K562 (cell line): Measurements from ENCODE around the gene ROBO1. TPM values are rescaled to one million over a fixed set of nuclear protein-coding genes. Genes with fewer than 3 reads are reported as not detected.

Experiments used
- ATAC-seq: fragments of 200-7000 bp; cut with Tn5 transposase; 3 replicates; pipeline ENCODE4 v1.9.1; 2020; ENCODE audit warnings: moderate library complexity
- BruUV-seq: library from RNA; stranded (reverse); fragments of 400-500 nt; replicated peaks from 2 replicates; lab custom pipeline; 2021; lab: Mats Ljungman, UMichigan
- CTCF ChIA-PET: fragments of 300-600 bp; formaldehyde crosslinking; extraction: SDS; loops from one replicate; lab custom pipeline; 2021; ENCODE audit warnings: low intra/inter-chr PET ratio; lab: Yijun Ruan, JAX
- POLR2A ChIA-PET: fragments of 300-600, 350-650 bp; sonication (Branson Sonifier 250); formaldehyde crosslinking; extraction: SDS; loops from one replicate; lab custom pipeline; 2021; ENCODE audit warnings: antibody characterized with exemption, inconsistent platforms; lab: Yijun Ruan, JAX
- DNase-seq, 4 experiments: peaks; one replicate each; pipeline versions ENCODE4 v3.0.0 to v3.0.0-alpha.2; 2011 to 2018; ENCODE audit warnings: low spot score in 3 of 4, mixed read lengths in 3 of 4; ENCODE audit errors: extremely low read depth in 1 of 4
- FAIRE-seq: peaks from 2 replicates; lab custom pipeline; 2011; peaks lifted over from hg19 to GRCh38; lab: Jason Lieb, UNC
- H2AFZ ChIP-seq: 2 replicates; pipeline ENCODE4 v1.6.0; 2011; ENCODE audit warnings: low read depth, low read length, control low read depth, inconsistent platforms
- H3K27ac ChIP-seq: fragments of 200-600 bp; 3 replicates; pipeline ENCODE4 v1.8.0; 2011; ENCODE audit warnings: low read depth, mild to moderate bottlenecking, control low read depth, inconsistent platforms, low read length, moderate library complexity, mixed read lengths; ENCODE audit errors: extremely low read depth
- H3K27me3 ChIP-seq, 2 experiments: fragments of 300-600 bp in 1 of 2; 2 replicates in 1 of 2; 3 replicates in 1 of 2; pipeline versions ENCODE4 v1.6.0 to v1.8.0; 2011; ENCODE audit warnings: inconsistent platforms in 2 of 2, low read length in 2 of 2, mild to moderate bottlenecking in 1 of 2, mixed read lengths in 1 of 2, moderate library complexity in 1 of 2; ENCODE audit not compliant: control insufficient read depth in 2 of 2, insufficient read depth in 2 of 2
- H3K36me3 ChIP-seq: fragments of 300-600 bp; 3 replicates; pipeline ENCODE4 v1.8.0; 2011; ENCODE audit warnings: mild to moderate bottlenecking, low read length, inconsistent platforms; ENCODE audit not compliant: control insufficient read depth, insufficient read depth
- H3K4me1 ChIP-seq, 2 experiments: fragments of 200-600 bp in 1 of 2; replicated peaks in 1 of 2; 2 replicates in 1 of 2; 3 replicates in 1 of 2; pipeline versions ENCODE4 v1.5.1 to v1.8.0; 2011; ENCODE audit warnings: inconsistent platforms in 2 of 2, low read length in 2 of 2, mild to moderate bottlenecking in 1 of 2, mixed read lengths in 1 of 2, moderate library complexity in 1 of 2; ENCODE audit not compliant: control insufficient read depth in 2 of 2, insufficient read depth in 2 of 2
- H3K4me2 ChIP-seq: 2 replicates; pipeline ENCODE4 v1.6.1; 2011; ENCODE audit warnings: low read length, control low read depth, inconsistent platforms, mixed read lengths; ENCODE audit not compliant: insufficient read depth
- H3K4me3 ChIP-seq: fragments of 200-600 bp; sonication (generic), shearing (Covaris generic); 2 replicates; pipeline ENCODE4 v1.5.1; 2016; ENCODE audit warnings: control low read depth, inconsistent platforms
- H3K79me2 ChIP-seq: fragments of 200-600 bp; 3 replicates; pipeline ENCODE4 v1.8.0; 2011; ENCODE audit warnings: low read length, inconsistent platforms; ENCODE audit not compliant: control insufficient read depth, insufficient read depth
- H3K9ac ChIP-seq, 2 experiments: 2 replicates each; pipeline versions ENCODE4 v1.6.0 to v1.6.1; 2011; ENCODE audit warnings: low read depth in 2 of 2, low read length in 2 of 2, control low read depth in 1 of 2, inconsistent platforms in 1 of 2, mild to moderate bottlenecking in 1 of 2, mixed read lengths in 1 of 2; ENCODE audit not compliant: insufficient read depth in 1 of 2
- H3K9me1 ChIP-seq: one replicate; pipeline ENCODE4 v1.6.0; 2011; ENCODE audit warnings: inconsistent platforms, mild to moderate bottlenecking, low read length, moderate library complexity; ENCODE audit not compliant: control insufficient read depth, insufficient read depth
- H3K9me3 ChIP-seq: replicated peaks from 2 replicates; pipeline ENCODE4 v1.5.1; 2011; ENCODE audit warnings: low read depth, low read length, inconsistent platforms; ENCODE audit not compliant: control insufficient read depth, insufficient read depth
- H4K20me1 ChIP-seq: replicated peaks from 2 replicates; pipeline ENCODE4 v1.6.1; 2011; ENCODE audit warnings: low read length, inconsistent platforms, mixed read lengths; ENCODE audit not compliant: control insufficient read depth, insufficient read depth
- ARID4B ChIP-seq: sonication (generic); formaldehyde crosslinking; IDR thresholded peaks from 2 replicates; pipeline ENCODE4 v1.8.0; 2022; ENCODE audit warnings: mild to moderate bottlenecking, missing genetic modification reagents
- EHMT2 ChIP-seq: fragments of 450-650 bp; IDR thresholded peaks from 2 replicates; pipeline ENCODE4 v1.6.1; 2018; ENCODE audit warnings: antibody characterized with exemption
- FIP1L1 ChIP-seq: fragments of 200-400 bp; formaldehyde crosslinking; IDR thresholded peaks from 2 replicates; pipeline ENCODE4 v1.6.1; 2018; ENCODE audit warnings: mild to moderate bottlenecking, low read depth, low read length; ENCODE audit not compliant: poor library complexity, severe bottlenecking
- MAX ChIP-seq: sonication (generic); formaldehyde crosslinking; IDR thresholded peaks from 2 replicates; pipeline ENCODE4 v1.9.0; 2022; ENCODE audit warnings: mild to moderate bottlenecking, missing genetic modification reagents
- POLR2G ChIP-seq: fragments of 200-400 bp; formaldehyde crosslinking; IDR thresholded peaks from 2 replicates; pipeline ENCODE4 v1.6.1; 2017; ENCODE audit warnings: low read depth, mild to moderate bottlenecking, antibody characterized with exemption, low read length, moderate library complexity
- POU5F1 ChIP-seq: fragments of 150-350 bp; IDR thresholded peaks from 2 replicates; pipeline ENCODE4 v1.6.1; 2014; ENCODE audit warnings: borderline replicate concordance, low read length, low read depth, mild to moderate bottlenecking; ENCODE audit not compliant: partially characterized antibody
- SNIP1 ChIP-seq: fragments of 450-650 bp; IDR thresholded peaks from 2 replicates; pipeline ENCODE4 v1.7.1; 2017; ENCODE audit warnings: low read depth, mild to moderate bottlenecking
- SREBF1 ChIP-seq: fragments of 150-350 bp; IDR thresholded peaks from 2 replicates; pipeline ENCODE4 v1.6.1; 2014; ENCODE audit warnings: antibody characterized with exemption, low read depth, low read length, borderline replicate concordance
- TAL1 ChIP-seq: fragments of 450-650 bp; IDR thresholded peaks from 2 replicates; pipeline ENCODE4 v1.6.1; 2016; ENCODE audit warnings: mild to moderate bottlenecking
- ZBTB12 ChIP-seq: fragments of 250-450 bp; sonication (Bioruptor Pico); IDR thresholded peaks from 2 replicates; pipeline ENCODE4 v1.4.0; 2020
- ZBTB8A ChIP-seq: fragments of 450-650 bp; IDR thresholded peaks from 2 replicates; pipeline ENCODE4 v1.6.1; 2018; ENCODE audit warnings: mild to moderate bottlenecking, moderate library complexity; ENCODE audit not compliant: partially characterized antibody
- ZNF778 ChIP-seq: fragments of 450-650 bp; formaldehyde crosslinking; IDR thresholded peaks from 2 replicates; pipeline ENCODE4 v1.4.0; 2020; ENCODE audit warnings: mild to moderate bottlenecking, moderate library complexity
- WGBS: fragments of 100-300 bp; shearing (Covaris generic); methylation state at CpG from one replicate; pipeline ENCODE4 v1.1.6; 2016; ENCODE audit warnings: low coverage, mixed read lengths; ENCODE audit not compliant: insufficient coverage; ENCODE audit errors: missing lambda C conversion rate; 5-methylcytosine and 5-hydroxymethylcytosine counted together
- in situ Hi-C: fragments of 300-500 bp; cut with MboI; formaldehyde crosslinking; loops from 4 replicates; pipeline ENCODE4 v1.15.0; 2018; ENCODE audit warnings: inconsistent platforms, mixed read lengths
- intact Hi-C: fragments of 100-400 bp; cut with micrococcal nuclease; formaldehyde crosslinking; loops from 2 replicates; pipeline ENCODE4 v1.14.2; 2022
- polyA plus RNA-seq, 8 experiments: library from polyadenylated mRNA; depleted of rRNA in 4 of 8; stranded (reverse) in 5 of 8; unstranded in 3 of 8; fragments of >200 nt; fragmentation: Nextera tagmentation in 2 of 8; fragmentation: Illumina TruSeq in 1 of 8; extraction: Ambion mirVana in 2 of 8; extraction: Trizol in 1 of 8; gene quantifications; 2 replicates each; pipeline versions ENCODE4 v1.2.1 to v1.2.3, GENCODE V29; 2011 to 2014; ENCODE audit warnings: inconsistent platforms in 1 of 8, missing spikeins in 1 of 8
- total RNA-seq, 7 experiments: library from RNA; depleted of rRNA in 6 of 7; stranded (reverse); fragments of >200 nt in 6 of 7; fragmentation: Illumina TruSeq in 2 of 7; extraction: Trizol in 2 of 7; gene quantifications; 2 replicates each; pipeline versions ENCODE4 v1.2.1 to v1.2.3, GENCODE V29; 2011 to 2021; ENCODE audit warnings: low replicate concordance in 1 of 7

Gene ROBO1
- total and polyA plus RNA-seq, 9 of the 15 experiments (the other 6 are each of a cell fraction or from before 2014, with no cell fraction given) = 0.01 to 0.53 (median 0.17) TPM; not detected in 5

- Histone ChIP-seq H3K4me1 (no peaks in the 10 kb centered on the region), H3K27ac (no peak overlapping the region), H3K4me3 (no peak overlapping the region), H3K79me2 (no peaks in the 10 kb centered on the region), H3K4me2 (no peak overlapping the region), H3K9me3 (no peaks in the 10 kb centered on the region), H3K9ac (no peak overlapping the region), H3K9me1 (no peaks in the 10 kb centered on the region), H4K20me1 (no peaks in the 10 kb centered on the region), H2AFZ (no peak overlapping the region), H3K27me3 (no peaks in the 10 kb centered on the region), H3K36me3 (no peaks in the 10 kb centered on the region)
- ATAC-seq (no peak), DNase-seq (no peak), FAIRE-seq (no peak)
- CTCF ChIA-PET = no interaction called here
- POLR2A ChIA-PET = no interaction called here
- in situ Hi-C loops = no loop called here
- no TSS peak for BruUV-seq
- intact Hi-C loops = no loop called here
- TF ChIP-seq POU5F1 (no peak), MAX (CRISPR knock-in tag) (no peak), FIP1L1 (no peak), EHMT2 (no peak)
- WGBS = 0% methylated on average over 3 of the region's 3 CpGs
These were observed 859.6 kb downstream of the ROBO1 start for GRCh38 chr3:78908236-78908635.

GRCh38 chr3:78907367-78907766 lies 860.4 kb downstream of the ROBO1 start:
- in situ Hi-C loops = no loop called here
- Histone ChIP-seq H3K4me2 (no peak overlapping the region), H3K27me3 (no peaks in the 10 kb centered on the region), H3K9me1 (no peaks in the 10 kb centered on the region), H3K79me2 (no peaks in the 10 kb centered on the region), H4K20me1 (no peaks in the 10 kb centered on the region), H3K4me1 (no peaks in the 10 kb centered on the region), H3K9ac (no peak overlapping the region), H3K36me3 (no peaks in the 10 kb centered on the region), H3K27ac (no peak overlapping the region), H3K9me3 (no peaks in the 10 kb centered on the region), H3K4me3 (no peak overlapping the region), H2AFZ (no peak overlapping the region)
- intact Hi-C loops = no loop called here
- no TSS peak for BruUV-seq
- POLR2A ChIA-PET = no interaction called here
- FAIRE-seq (no peak), ATAC-seq (no peak), DNase-seq (no peak)
- CTCF ChIA-PET = no interaction called here
- 0% methylated on average over 2 of the region's 2 CpGs for WGBS
- no peak for TF ChIP-seq SNIP1
- TF ChIP-seq TAL1 = no peak
- no peak for TF ChIP-seq ZNF778 (CRISPR knock-in tag)
- no peak for TF ChIP-seq ZBTB12 (CRISPR knock-in tag)
- TF ChIP-seq SREBF1 = no peak
- no peak for TF ChIP-seq POLR2G
- TF ChIP-seq ZBTB8A = no peak
- TF ChIP-seq ARID4B = no peak
